Glutamatergic neuron (in vitro differentiated cells): ENCODE results near the gene NES. TPM values are rescaled to one million over a fixed set of nuclear protein-coding genes. Genes with fewer than 3 reads are reported as not detected.

Experiments used
- DNase-seq: peaks from one replicate; pipeline ENCODE4 v3.0.0; 2022
- H3K27ac Mint-ChIP-seq: one replicate; pipeline ENCODE4 v1.8.0; 2020; ENCODE audit warnings: mild to moderate bottlenecking, mixed read lengths, inconsistent platforms; ENCODE audit not compliant: unreplicated experiment
- H3K27me3 Mint-ChIP-seq: one replicate; pipeline ENCODE4 v1.8.0; 2020; ENCODE audit warnings: mild to moderate bottlenecking, moderate library complexity, mixed read lengths, inconsistent platforms; ENCODE audit not compliant: unreplicated experiment
- H3K36me3 Mint-ChIP-seq: one replicate; pipeline ENCODE4 v1.8.0; 2020; ENCODE audit warnings: mild to moderate bottlenecking, mixed read lengths, inconsistent platforms; ENCODE audit not compliant: unreplicated experiment
- H3K4me1 Mint-ChIP-seq: one replicate; pipeline ENCODE4 v1.8.0; 2020; ENCODE audit warnings: mild to moderate bottlenecking, low read depth, mixed read lengths, inconsistent platforms; ENCODE audit not compliant: unreplicated experiment
- H3K4me3 Mint-ChIP-seq: one replicate; pipeline ENCODE4 v1.8.0; 2020; ENCODE audit warnings: mild to moderate bottlenecking, mixed read lengths, inconsistent platforms; ENCODE audit not compliant: unreplicated experiment
- H3K9me3 Mint-ChIP-seq: one replicate; pipeline ENCODE4 v1.8.0; 2020; ENCODE audit warnings: mild to moderate bottlenecking, moderate library complexity, mixed read lengths, inconsistent platforms; ENCODE audit not compliant: unreplicated experiment
- total RNA-seq: library from RNA; stranded (reverse); fragmentation: NEBNext Ultra II Directional; extraction: Animal tissue kit (Norgen Biotek cat#: 25700); gene quantifications from one replicate; pipeline ENCODE4 v1.2.1, GENCODE V29; 2021; ENCODE audit not compliant: unreplicated experiment
- TF ChIP-seq, protein P1 (sequence below): fragments of 200-600 bp; sonication (generic); IDR thresholded peaks from one replicate; pipeline ENCODE4 v1.5.0; 2021; ENCODE audit not compliant: partially characterized antibody, unreplicated experiment

Gene NES
- total RNA-seq, 1 donor from 2014 or later, result 375 TPM

DNA sequence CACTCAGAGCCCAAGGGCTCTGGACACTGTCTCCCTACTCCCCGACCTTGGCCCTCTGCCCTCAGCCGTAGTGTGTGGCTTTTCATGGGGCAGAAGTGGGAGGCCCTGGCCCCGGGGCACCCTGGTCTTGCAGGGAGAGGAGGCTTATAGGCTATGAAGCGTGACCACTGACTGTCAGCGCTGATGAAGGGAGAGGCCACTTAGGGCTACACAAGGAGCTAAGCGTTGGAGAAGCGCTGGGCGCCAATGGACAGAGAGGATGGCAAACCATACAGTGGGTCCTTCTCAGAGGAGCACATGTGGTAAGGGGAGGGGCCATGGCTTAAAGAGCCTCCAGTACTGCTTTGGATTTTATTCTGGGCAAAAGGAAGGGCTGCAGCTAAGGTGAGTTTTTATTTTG lies 20.3 kb upstream of the NES start:
- peaks cover 23% of the 10 kb centered on the region for H3K27me3 Mint-ChIP-seq
- DNase-seq, result no peak
- H3K4me3 Mint-ChIP-seq, result peak overlapping the region; percentile 11
- no peaks in the 10 kb centered on the region for H3K36me3 Mint-ChIP-seq
- TF ChIP-seq, protein P1, sequence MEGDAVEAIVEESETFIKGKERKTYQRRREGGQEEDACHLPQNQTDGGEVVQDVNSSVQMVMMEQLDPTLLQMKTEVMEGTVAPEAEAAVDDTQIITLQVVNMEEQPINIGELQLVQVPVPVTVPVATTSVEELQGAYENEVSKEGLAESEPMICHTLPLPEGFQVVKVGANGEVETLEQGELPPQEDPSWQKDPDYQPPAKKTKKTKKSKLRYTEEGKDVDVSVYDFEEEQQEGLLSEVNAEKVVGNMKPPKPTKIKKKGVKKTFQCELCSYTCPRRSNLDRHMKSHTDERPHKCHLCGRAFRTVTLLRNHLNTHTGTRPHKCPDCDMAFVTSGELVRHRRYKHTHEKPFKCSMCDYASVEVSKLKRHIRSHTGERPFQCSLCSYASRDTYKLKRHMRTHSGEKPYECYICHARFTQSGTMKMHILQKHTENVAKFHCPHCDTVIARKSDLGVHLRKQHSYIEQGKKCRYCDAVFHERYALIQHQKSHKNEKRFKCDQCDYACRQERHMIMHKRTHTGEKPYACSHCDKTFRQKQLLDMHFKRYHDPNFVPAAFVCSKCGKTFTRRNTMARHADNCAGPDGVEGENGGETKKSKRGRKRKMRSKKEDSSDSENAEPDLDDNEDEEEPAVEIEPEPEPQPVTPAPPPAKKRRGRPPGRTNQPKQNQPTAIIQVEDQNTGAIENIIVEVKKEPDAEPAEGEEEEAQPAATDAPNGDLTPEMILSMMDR, result no peak
- H3K9me3 Mint-ChIP-seq, result peaks cover 4% of the 10 kb centered on the region
- H3K27ac Mint-ChIP-seq, result no peak overlapping the region
- H3K4me1 Mint-ChIP-seq, result peaks cover 6% of the 10 kb centered on the region

DNA sequence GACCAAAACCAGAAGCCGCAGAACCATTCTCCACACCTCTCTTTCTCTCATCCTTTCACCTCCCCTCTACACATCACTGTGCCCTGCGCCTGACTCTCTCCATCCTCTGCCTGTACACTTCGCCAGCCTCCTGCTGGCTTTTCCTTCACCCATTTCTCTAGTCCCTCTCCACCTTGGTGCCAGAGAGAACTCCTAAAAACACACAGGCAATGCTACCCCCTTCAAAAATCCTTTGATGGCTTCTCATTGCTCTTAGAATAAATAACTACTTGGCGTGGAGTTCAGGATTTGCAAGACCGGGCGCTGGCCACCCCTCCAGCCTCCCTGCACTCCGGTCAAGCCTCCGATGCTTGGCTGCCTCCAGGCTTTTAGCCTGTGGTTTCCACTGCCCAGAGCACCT lies 19.5 kb upstream of the NES start:
- Mint-ChIP-seq H3K9me3 (peaks cover 4% of the 10 kb centered on the region), H3K4me3 (no peak overlapping the region), H3K27ac (no peak overlapping the region), H3K4me1 (peaks cover 9% of the 10 kb centered on the region), H3K27me3 (peaks cover 28% of the 10 kb centered on the region), H3K36me3 (no peaks in the 10 kb centered on the region)
- DNase-seq, result no peak
- TF ChIP-seq, protein P1, result no peak

DNA sequence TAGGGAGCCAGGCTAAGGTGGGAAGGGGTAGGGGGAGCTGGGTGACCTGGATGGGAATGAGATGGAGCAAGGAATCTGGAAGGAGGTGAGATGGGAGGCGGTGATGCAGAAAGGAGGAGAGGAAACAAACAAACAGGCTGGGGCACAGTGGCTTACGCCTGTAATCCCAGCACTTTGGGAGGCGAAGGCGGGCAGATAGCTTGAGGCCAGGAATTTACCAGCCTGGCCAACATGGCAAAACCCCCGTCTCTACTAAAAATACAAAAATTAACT lies 17.4 kb upstream of the NES start:
- H3K36me3 Mint-ChIP-seq, result no peaks in the 10 kb centered on the region
- TF ChIP-seq, protein P1, result no peak
- H3K27ac Mint-ChIP-seq, result no peak overlapping the region
- H3K9me3 Mint-ChIP-seq, result peaks cover 6% of the 10 kb centered on the region
- DNase-seq, result no peak
- H3K4me3 Mint-ChIP-seq, result no peak overlapping the region
- peaks cover 11% of the 10 kb centered on the region for H3K4me1 Mint-ChIP-seq
- H3K27me3 Mint-ChIP-seq, result peaks cover 37% of the 10 kb centered on the region

DNA sequence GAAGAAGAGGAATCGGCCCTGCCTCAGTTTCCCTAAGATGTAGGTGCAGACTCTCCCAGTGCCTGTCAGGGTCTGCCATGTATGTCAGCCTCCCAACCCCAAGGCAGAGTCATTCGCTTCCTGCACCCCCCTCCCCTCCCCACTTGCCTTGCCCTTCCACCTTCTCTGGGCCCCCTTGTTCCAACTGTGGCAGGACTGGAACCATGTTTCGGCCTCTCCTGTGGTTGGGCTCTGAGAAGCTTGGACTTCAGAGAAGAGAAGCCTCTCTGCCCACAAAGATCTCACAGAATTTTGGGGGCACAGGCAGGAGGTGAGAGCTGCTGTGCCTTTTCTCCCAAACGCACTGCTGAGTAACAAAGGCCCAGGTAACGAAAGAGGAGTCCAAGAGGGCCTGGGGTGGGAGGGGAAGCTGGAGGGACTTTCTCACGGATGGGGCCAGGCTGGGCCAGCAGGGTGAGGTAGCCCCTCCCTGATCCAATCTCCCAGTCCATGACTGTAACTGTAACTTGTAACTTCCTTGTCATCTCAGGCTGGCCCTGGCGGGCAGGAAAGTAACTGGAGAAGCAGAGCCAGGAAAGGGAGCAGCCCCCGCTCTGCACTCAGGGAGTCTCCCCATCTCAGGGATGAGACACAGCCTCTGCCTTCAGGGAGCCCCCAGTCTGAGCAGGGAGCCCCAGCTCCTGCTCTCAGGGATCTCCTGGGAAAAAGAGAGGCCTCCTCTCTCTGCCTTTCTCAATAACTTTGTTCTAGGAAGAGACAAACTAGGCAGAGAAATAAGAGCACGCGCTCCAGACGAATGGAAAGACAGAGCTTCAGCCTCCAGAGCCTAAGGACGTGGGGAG lies 16.9 kb upstream of the NES start:
- H3K9me3 Mint-ChIP-seq, result peaks cover 7% of the 10 kb centered on the region
- H3K36me3 Mint-ChIP-seq, result no peaks in the 10 kb centered on the region
- H3K4me1 Mint-ChIP-seq, result peaks cover 15% of the 10 kb centered on the region
- TF ChIP-seq, protein P1, result no peak
- DNase-seq, result no peak
- no peak overlapping the region for H3K27ac Mint-ChIP-seq
- H3K27me3 Mint-ChIP-seq, result peaks cover 37% of the 10 kb centered on the region
- no peak overlapping the region for H3K4me3 Mint-ChIP-seq
